GM19395 (cell line): ENCODE measurements around the gene KIF21A.
"Not testable (repeated sequence)": the region's sequence is repeated elsewhere in the genome, so short reads cannot be mapped to it uniquely, and the experiment has no call there.

Experiments used
- ATAC-seq: cut with Tn5 transposase; IDR thresholded peaks from one replicate; pipeline ENCODE4 v1.9.1; 2021; ENCODE audit warnings: mild to moderate bottlenecking, moderate library complexity; ENCODE audit not compliant: unreplicated experiment

Gene KIF21A

DNA sequence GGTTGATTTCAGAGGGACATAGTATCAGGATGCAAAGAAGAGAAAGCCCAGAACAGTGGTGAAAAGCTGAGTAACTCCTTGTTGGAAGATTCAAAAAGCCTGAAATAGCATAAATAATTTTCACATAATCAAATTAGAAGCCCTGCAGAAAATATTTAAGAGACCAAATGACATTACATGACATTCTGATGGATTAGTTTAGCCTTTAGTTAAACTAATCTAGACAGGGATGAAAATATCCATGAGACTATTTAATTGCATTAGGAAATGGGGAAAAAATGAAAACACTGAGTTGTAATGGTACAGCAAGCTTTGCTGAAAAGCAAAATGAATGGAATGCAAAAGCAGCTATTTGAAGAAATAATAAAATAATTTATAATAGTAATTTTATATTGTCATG, 91.8 kb downstream of the KIF21A start:
- ATAC-seq: no peak

DNA sequence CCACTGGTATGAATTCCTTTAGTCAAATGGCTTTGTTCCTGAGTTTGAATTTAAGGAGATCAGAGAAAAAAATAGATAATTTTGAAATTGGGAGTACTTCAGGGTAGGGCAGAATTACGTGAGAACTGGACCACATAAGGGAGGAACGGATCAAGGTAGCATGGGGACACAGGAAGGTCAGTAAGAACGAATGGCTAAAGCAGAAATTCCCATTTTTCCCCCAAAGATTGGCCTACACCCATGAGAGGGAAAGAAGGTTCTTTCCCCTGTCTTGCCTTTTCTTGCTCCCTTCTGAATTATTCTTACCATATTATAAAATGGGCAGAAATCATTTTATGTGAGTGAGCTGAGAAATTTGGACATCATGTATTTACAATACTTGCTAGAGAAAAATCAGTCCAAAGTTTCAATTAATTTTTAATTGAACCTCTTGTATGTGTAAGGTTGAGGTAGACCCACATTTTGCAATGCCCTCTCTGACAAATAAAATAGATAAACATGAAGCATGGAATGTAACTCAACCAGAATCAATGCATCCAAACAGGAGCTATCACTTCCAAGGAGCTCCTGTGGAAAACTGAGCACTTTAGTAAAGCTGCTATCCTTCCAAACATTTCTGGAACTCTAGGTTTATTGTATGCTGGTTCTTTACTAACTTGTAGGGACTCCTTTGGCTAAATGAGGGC, 93.8 kb downstream of the KIF21A start:
- ATAC-seq: no peak

DNA sequence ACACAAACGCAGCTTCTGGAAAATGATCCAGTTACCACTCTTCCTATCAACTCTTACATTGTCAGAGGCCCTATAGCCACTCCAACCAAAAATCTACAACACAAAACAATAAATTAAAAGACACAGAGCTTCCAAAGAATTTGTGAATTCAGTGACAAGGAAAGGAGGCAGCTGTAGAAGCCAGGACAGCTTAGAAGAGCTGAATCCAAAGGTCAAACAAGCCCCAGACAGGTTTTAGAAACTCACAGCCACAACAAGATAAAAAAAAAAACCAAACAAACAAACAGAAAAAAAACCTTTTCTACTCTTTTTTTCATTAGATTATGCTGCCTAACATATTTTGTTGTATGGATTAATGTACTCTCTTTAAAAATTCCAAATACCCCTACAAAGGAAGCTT, 94.4 kb downstream of the KIF21A start:
- no peak for ATAC-seq

DNA sequence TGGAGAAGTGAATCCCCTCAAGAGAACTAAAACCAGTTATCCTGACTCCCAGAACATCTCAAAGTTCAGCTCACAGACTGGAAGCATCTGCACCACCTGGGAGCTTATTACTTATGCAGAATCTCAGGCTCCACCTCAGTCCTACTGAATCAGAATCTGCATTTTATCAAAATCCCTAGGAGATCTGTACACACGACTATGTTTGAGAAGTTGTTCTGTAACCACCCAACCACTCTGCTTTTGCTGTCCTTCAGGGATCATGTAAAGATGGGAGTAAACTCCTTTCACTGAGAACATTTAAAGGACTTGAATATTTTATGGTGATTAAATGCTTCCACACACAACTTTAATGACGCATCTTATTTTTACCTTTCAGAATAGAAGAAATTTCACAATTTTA, 98.0 kb downstream of the KIF21A start:
- ATAC-seq: no peak

DNA sequence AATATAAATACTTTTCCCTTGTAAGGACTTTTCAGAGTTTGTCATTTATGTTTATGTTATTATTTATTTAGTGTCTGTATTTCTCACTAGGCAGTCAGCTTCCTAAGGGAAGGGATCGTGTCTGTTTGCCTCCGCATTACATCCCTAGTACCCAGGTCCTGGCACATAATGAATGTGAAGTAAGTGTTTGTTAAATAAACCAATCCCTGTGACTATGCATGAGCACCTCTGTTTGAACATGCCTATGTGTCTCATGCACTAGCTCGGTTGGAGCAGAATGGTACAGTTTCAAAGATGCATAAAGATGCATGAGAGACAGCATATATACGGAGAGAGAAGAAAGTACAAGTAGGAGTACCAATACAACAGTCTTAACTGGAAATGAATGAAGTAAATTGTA, 99.3 kb downstream of the KIF21A start:
- no peak for ATAC-seq

DNA sequence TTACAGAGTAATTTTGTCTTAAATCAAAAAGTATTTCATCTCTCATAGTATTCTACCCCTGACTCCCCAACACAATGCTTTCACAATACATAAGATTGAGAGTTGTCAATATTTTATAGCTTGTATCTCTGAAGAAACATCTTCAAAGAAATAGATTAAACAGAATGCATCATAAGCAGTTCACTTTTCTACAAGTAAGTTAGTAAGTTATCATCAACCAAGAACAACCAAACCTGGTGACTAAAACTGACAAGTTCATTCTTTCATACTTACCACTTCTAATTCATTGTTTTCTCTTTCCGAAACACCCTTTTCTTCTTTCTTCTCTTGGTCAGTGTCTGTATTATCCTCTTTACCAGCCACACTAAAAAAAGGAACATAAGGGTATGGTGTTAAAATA, 101.2 kb downstream of the KIF21A start:
- no peak for ATAC-seq

DNA sequence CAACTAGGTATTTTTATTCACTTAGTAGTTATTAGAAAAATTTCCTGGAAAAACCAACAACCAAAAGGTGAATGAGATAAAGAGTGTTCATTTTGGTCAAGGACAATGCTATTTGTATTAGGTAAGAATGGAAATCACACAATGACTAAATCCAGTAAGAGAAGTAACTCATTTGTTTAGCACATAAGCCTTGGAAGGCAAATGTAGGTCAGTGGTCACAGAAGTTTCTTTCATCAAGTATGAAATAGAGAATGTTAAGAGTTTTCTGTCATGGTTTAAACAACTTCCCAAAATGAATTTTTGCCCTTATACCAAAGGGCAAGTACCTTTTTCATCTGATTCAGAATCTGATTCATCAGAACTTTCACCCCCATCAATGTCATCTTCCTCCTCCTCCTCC, 101.7 kb downstream of the KIF21A start:
- ATAC-seq: no peak

DNA sequence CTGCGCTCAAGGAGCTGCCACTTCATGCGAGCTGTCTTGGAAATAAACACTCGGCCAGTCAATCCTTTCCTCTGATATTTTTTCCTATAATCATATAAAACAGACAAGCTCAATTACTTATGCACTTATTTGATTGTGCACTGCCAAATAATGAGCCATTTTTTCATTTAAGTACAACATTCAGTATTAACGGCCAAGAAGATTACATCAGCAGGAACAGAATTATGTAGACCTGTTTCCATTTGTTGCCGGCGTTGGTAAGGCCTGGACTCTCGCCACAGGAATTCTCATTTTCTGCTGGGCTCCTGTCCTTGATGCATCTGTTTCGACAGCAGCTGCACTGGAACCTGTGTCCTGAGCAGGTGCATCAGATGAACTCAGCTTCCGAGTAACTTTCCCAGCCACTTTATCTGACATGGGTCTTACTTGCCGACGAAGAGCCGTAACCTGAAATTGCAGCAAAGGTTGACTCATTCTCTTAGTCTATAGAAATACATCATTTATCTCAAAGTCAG, 110.2 kb downstream of the KIF21A start:
- ATAC-seq: no peak

DNA sequence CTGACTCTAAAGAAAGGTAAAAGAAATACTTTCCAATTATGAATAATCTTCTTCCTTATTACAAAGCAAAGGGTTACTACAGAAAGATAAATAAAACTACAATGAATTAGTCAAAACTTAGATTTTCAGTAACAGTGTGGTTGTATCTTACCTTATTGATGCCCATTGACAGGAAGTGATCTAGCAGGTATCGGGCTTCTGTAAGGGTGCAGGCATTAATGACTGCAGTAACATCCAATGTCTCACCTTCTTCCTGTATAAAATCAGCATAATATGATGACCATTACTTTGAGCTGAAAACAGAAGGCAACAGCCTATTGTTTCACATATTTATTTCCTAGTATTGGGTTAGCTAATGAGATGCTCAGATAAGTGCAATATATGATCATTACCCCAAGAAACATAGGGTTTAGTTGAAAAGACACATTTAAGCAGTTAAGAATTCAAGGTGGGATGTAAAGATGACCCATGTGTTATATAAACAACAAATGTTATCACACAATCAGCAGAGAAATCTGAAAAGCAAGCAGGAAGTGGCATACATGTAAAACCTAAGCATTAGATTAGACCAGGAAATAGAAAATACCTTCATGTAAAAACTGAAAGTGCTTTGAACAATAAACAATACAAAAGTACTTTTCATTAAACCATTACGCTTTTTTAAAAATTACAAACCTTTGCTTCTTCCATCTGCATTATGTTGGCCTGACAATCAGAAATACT, 111.2 kb downstream of the KIF21A start:
- no peak for ATAC-seq

DNA sequence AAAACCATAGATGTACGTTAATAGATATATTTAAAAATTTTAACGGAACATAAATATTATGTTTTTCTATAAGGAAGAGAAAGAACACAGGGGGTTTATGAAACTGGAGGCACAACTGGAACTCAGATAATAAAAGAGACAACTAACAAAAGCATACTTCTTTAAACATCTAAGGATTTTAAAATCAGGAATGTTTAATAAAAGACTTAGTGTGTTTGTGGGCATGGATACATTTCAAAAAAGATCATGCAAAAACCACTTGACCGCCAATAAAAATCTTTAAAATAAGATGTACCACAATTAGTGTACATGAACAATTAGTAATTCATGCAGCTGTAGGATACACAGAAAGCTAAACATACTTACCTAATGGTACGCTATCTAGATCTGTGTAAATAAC, 113.0 kb downstream of the KIF21A start:
- ATAC-seq: no peak

DNA sequence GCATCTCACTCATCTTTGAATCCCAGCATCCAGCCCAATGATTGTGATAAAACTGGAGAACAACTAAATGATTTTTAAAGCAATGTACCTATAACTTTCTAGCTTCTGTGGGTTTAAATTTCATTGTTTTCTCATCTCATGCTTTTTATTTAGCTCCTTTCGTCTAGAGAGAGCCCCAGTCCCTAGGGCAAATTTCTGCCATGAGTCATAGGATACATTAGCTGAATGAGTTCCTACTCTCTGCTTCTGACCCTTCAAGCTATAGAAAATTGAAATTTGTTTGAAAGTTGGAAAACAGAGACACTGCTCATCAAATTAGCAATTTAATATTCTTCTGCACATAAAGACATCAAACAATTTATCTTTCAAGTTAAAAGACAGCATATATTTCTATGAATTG, 113.9 kb downstream of the KIF21A start:
- ATAC-seq: no peak

DNA sequence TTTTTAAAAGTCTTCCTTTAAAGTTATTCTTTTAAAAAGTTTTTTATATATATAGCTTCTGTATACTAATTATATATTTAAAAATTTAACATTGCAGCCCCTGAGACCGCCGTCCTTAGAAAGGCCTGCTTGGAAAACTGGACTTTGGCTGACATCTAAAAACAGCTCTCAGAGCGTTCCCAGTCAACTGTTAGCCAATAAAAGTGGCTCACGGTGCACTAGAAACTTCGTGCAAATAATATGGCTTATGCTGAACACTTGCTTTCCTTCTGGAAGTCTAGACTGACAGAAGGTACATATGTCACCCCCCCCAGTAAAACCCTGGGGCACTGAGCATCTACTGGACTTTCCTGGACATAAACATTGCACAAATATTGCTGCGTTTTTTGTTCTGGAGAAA, 115.0 kb downstream of the KIF21A start:
- ATAC-seq: no peak

DNA sequence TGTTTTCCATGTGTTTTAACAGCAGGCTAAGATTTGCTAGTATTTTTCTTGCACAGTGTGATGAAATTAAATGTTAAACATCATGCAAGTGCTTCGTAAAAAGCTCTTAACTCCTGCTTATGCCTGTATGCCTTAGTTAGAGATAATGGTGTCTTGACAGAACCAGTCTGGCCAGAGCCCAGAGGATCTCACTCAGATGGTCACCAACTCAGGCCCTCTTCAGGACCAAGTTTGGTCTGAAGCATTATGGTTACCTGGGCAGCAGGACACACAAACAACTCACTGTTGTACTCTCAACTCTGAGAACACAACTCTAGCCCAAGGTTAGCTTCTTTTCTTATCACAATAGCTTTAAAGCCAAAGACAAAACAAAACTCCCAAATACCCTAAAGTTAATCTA, 115.4 kb downstream of the KIF21A start:
- no peak for ATAC-seq

DNA sequence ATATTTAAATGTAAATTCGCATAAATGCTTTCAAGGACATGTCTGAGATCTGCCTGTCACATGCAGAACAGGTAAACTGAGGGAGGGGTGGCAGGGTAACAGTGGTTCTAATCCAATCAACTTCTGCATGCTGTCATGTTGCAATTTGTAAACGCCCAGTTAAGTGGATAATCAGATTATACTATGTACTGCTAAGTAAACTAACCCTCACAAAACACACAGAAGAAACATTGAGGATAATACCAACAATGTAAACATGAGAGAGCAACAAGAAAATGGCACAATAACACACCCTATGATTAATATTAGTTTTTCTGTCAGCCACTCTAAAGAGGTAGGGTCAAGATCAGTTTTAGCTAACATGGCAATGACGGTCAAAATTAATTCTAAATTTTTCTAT, 123.7 kb downstream of the KIF21A start:
- no peak for ATAC-seq

DNA sequence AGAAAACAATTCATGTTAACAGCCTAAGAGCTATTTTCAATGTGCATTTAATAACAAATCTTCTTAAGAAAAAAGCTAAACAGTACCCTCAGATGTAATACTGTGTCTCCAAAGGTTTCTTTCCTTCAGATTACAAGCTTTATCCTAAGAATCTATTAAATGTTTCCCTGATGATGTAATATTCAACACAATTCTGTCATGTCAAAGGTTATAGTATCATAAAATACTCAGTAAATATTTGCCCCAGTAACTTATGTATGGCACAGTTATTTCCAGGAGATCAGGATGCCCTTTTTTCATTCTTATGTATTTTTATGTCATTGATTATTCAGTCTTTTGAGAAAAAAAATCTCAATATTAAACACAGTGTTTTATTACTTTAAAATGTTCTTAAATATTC, 128.4 kb downstream of the KIF21A start:
- ATAC-seq: no peak

DNA sequence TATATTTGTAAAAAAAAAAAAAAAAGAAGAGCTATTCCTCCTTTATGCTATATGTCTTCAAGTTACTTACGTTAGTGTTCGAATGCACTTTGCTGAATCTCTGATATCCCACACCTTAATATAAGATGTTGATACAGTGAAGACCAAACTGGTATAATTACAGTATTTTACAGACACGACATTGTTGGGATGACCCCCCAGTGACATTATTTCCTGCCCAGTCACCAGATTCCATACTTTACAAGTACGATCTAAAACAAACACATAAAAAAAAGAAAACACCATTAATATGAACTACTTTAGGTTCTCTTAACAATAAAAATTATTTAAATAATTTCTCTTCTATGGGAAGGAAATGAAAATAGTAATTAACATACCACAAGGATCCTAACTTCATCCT, 133.4 kb downstream of the KIF21A start:
- no peak for ATAC-seq

DNA sequence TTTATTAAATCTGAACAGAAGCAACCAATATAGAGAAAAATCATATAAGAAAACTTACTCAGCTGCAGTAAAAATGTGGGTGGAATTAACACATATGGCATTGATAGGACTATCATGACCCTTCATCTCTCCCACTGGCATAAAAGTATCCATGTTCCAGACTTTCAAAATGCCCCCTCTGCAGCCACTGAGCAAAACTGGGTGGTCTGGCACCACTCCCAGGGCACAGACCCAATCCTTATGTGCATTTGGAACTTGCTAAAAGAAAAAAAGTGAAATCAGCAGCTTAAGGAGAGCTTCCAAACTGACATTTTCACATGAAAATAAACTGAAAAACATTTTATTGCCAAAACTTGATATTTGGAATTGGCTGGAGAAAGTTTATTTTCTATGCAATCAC, 141.5 kb downstream of the KIF21A start:
- no peak for ATAC-seq

DNA sequence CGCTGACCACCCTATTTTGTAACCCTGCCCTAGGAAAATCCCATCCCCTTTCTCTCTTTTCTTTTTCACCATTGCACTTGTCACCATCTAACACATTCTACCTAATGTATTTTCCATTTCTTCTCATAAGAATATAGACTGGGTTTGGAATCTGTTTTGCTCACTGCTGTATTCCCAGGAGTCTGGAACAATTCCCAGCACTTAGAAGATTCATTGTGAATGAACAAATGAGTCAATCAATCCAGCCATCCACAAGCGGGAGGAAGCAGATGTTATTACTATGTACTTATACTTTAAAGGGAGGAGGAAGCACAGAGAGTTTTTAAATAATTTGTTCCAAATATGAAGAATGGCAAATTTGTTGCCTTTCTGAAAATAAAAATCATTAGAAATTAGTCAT, 142.1 kb downstream of the KIF21A start:
- no peak for ATAC-seq

DNA sequence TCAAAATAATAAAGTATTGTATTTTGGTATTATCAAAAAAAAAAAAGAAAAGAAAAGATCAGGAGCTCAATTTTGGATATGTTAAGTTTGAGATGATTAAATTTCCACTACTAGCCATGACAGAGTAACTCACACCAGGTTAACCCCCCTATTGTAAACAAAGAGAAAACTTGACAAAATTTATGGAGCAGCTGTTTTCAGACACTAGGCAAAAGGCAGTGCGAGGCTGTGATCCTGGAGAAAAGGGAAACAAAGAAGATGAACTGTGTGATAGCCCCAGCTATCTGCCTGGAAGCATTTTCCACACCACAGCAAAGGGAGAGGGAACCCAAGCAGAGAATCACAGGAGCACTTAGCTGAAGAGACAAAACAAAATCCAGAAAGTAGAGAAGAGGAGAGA, 145.0 kb downstream of the KIF21A start:
- ATAC-seq: no peak

DNA sequence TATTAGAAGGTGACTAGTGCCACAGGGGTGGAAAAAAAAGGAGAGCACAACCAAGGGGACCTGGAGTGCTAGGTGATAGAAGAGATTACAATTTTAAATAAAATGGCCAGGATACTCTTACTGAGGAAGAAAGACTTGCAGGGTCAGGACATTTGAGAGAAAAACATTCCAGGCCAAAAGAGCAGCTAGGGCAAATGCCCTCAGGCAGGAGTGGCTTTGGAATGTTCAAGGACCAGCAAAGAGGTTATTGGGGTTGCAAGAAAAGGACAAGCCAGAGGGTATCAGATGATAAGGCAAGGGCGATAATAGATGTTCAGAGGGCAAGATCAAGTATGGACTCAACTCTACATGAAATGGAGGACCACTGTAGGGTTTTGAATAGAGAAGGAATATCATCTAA, 146.4 kb downstream of the KIF21A start:
- no peak for ATAC-seq

DNA sequence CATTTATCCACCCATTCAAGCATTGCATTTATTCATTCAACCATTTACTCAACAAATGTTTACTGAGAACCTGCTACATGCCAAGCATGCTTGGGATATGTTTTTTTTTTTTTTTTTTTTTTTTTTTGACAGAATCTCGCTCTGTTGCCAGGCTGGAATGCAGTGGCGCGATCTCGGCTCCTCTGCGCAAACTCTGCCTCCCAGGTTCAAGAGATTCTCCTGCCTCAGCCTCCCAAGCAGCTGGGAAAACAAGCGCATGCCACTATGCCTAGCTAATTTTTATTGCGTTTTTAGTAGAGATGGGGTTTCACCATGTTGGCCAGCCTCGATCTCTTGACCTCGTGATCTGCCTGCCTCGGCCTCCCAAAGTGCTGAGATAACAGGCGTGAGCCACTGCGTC, 147.3 kb downstream of the KIF21A start:
- ATAC-seq: not testable (repeated sequence)

DNA sequence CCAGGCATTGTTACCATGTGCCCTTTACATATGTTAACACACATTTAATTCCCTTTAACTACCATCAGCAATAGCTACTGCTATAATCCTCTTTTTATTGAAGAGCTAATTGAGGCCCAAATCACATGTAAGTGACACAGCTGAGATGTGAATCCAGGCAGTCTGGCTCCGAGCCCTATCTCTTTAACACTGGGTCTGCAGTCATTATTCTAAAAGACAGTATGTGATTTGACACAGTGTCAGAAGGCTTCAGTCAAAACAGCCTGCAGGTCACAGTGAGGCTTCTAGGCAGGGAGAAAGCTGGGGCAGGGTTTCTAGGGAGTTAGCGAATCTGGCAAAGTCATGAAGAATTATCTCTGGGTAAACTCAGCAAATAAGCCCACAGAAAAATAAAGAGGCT, 148.2 kb downstream of the KIF21A start:
- ATAC-seq: no peak
